DMS53 treated with DMSO at 0.1 percent for 48 hours (cell line): Measurements from ENCODE around the gene PCDHGA3.
"Not testable (repeated sequence)": the region's sequence is repeated elsewhere in the genome, so short reads cannot be mapped to it uniquely, and the experiment has no call there.

Source experiments
- DNase-seq: peaks from one replicate; lab custom pipeline; 2025; ENCODE audit not compliant: unreplicated experiment; lab: John Stamatoyannopoulos, UW

Gene PCDHGA3

DNA sequence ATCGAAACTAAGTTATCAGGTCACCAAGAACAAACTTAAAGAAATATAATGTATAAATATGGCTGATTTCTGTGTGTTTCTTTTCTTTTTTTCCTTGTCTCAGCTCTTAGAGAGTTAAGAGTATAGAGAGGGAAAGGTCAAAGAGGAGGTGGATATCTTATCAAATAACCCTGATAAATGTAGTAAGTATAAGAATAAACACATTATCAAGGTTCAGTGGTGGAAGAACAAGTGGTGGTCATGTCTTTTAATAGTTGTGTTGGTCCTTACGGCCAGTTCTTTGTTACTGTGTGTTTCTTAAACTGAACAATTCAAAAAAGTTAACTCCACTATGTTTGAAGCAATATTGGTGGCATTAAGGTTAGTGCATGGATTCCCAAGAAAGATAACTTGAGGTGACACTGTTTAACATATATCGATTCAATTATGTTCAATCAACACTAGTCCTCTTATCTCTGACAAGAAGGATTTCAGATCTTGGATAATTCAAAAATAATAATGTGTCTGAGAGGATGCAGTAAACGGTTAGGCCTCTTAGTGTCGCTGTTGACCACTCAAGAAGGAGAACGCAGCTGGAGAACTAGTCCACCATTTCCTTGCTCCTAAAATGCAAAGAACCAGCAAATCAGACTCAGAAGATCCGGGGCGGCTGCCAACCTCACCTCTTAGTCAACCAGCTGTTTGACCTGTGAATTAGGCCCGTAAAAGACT lies at the start of gene PCDHGA3:
Gene PCDHGA3 (plus strand): TSS at position 588 of the 711 bp plus-strand sequence. CDS start 205 bp downstream, outside the sequence.
- no peak for DNase-seq

DNA sequence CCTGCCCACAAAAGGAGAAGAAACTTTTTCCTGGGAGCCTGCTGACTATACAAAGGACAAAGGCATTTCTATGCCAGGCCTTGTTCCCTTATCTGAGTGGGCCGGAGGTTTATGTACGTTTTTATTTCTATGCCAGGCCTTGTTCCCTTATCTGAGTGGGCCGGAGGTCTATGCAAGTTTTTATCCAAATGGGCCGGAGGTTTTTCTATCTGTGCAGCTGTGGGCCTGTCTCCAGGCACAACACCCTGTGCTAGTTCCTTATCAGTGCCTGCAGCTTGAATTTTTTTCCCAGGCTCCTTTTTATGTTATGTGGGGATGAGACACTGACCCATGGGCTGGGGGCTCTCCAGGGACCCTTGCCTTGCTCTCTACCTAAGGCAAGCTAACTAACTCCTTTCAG lies 45.3 kb upstream of the PCDHGA3 start:
- no peak for DNase-seq

DNA sequence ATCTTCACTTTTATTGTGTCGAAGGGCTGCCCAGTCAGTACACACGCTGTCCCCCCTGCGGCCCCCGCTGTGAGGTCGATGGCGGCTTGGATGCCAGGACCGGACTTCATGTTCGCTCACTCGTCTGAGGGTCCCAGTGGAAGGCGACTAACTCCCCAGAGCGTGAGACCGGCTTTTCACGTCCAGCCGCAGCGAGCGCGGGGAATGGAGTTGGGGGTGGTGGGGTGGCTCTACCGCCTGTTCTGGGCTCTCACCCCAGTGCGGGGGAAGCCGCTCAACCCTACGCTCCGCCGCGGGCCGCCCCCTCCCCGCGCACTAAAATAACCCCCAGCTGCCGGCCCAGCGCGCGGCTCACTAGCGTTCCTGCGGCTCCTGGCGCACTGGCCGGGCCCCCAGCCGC lies 39.9 kb upstream of the PCDHGA3 start, which contains the start of gene SLC25A2:
Gene SLC25A2 (minus strand): TSS at position 294 of the 400 bp plus-strand sequence. CDS start 184 bp downstream, at position 110.
- DNase-seq, result no peak

DNA sequence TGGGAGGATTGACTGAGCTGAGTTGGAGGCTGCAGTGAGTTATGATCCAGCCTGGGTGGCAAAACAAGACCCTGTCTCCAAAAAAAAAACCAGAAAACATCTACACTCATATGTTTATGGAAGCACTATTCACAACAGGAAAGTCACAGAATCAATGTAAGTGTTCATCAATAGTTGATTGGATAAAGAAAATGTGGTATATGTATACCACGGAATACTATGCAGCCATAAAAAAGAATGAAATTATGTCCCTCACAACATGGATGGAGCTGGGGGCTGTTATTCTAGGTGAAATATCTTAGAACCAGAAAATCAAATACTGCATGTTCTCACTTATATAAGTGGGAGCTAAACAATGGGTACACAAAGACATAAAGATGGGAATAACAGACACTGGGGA lies 37.0 kb upstream of the PCDHGA3 start:
- DNase-seq, result no peak

DNA sequence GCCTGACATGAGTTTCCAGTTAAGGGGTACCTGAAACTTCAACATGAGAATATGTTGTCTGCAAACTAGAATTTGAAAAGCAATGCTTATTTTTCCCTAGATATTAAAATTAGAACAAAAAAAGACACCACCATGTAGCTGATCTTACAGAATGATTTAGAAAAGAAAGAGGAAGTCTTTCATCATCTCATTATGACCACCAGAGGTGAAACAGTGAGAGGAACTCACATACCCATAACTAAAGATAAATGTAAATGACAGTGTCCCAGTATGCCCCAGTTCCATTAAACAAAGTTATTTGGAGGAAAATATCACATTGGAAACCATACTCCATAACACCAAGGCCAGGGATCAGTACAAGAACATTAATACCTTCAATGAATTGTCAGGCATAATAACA lies 29.9 kb upstream of the PCDHGA3 start:
- no peak for DNase-seq

DNA sequence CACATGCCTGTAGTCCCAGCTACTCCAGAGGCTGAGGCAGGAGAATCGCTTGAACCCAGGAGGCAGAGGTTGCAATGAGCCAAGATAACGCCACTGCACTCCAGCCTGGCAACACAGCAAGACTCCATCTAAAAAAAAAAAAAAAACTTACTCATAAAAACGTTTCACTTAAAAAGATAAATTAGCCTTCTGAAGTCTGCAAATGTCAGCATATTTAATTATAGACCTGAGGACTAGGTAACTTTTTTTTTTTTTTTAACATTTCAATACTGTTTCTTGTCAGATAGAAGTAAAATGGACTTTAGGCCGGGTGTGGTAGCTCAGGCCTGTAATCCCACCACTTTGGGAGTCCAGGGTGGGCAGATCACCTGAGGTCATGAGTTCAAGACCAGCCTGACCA lies 26.7 kb upstream of the PCDHGA3 start:
- DNase-seq, result not testable (repeated sequence)

DNA sequence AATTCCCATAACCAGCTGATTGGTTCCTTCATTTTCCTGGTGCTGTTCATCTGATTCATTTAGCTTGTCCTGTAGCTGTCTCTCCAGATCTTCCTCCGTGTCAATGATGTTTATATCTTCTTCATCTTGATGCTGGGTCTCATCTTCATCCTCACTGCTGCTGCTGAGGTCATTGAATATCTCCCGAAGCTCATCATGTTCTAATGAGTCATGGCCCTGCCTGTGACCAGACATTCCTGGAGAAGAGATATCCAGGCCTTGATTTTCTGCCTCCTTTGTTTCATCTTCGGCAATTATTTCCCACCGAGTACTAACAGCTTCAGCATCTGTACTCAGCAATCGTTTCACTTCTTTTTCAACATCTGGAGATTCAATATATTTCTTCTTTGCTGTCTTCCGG lies 24.4 kb upstream of the PCDHGA3 start:
- DNase-seq, result no peak

DNA sequence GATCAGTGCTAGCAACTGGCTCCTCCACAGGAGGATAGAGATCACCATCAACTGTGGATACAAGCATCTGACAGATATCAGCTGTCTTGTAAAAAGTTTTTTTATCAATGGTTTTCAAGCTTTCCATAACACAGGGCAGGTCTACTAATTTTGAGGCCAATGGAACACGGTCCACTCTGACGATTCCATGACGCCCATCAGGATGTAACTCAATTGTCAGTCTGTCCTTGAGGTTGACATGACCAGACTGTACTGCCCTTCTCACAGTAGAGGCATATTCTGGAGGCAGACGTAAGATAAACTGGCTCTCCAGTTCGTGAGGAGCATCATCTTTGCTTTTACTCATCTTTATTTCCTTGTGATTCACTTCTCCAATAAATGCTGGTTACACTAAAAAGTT lies 23.9 kb upstream of the PCDHGA3 start:
- DNase-seq, result no peak

DNA sequence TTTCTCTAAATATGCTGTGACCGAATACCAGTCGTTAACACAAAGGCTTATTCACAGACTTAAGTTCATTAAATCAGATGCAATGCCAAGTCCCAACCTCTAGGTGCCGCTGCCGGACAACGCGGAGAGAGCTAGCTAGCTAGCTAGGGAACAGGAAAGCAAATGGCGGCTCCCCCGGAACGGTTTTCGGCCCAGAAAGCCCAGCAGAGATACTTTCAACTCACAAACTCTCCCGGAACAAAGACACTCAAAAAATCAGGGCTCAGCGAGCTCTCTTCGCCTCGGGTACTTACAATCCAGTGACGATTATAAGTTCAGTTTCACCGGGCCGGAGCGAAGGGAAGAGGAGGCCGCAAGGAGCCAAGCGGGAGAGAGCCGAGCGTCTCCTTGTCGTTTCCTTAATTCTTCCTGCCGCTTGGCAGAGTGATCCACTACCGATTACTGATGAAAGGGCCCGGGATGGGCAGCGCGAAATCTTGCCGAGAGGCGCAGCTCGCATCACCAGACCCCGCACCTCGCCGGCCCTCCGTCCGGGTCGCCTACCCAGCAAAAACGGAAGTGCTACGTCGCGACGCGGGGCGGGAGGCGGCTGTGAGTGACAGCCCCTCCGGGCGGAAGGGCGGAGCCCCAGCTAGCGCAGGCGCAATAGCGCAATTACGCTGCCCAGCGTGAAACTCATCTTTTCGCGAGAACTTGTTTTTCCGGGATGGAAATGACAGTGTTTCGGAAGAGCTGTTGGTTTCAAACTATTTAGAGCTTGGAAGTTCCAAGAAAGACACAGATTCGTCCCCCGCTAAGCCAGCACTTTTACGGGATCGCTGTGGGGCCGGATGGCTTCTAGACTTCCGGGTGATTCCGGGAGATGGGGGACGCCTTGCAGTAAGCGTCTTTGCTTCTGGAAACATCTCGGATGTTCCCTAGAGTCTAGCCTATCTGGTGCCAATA lies 23.1 kb upstream of the PCDHGA3 start, which contains the start of gene TAF7:
Gene TAF7 (minus strand): TSS at position 560 of the 945 bp plus-strand sequence. CDS start 740 bp downstream, outside the sequence.
- DNase-seq, result peak; percentile 87

DNA sequence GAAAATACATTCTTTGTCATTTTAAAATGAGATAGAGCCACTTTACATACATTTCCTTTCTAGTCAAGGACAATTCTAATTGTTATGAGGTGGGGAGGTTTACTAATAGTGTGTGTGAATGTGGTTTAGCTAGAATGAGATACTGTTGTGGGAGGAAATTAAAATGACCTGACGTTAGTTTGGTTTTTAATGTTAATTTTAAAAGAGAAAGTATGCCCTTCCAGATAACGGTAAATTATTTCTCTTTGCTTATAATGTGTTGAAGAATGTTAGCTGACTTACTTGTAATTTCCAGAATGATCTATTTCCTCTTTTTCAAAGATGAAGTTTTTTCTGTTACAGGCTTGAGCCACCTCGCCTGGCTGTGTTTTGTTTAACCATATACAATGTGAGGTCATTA lies 21.4 kb upstream of the PCDHGA3 start:
- no peak for DNase-seq

DNA sequence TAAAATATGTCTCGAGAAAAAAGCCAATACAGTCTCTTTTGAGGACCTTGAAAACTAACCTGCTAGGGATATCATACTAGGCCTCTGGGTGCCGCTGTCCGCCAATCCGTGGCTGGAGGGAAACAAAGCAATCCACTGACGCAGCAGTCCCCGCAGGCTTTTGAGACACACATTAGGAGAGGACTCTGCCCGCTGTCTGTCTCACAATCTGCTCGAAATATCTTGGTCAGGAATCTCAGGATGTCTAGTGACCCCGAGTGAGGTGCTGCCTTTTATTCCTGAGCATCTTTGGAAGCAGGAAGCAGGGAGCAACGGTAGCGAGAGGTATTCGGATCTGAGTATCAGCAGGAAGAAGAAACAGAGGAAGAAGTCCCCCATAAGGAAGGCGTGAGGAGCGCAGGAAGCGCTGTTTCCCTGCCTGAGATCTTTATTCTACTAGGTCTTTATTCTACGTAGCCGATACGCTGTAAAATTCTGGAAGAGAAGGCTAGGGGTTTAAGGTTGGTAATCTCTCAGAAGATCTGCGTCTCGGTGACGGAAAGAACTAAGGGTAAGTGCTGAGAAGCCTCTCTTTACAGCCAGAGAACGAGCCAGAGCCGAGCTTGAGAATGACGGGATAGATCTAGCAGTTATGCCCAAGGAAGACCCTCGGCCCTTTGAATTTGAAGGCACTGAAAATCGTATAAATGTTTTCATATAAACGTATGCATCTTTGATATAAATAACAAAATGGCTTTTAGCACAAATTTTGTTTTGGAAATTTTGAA lies 17.4 kb upstream of the PCDHGA3 start:
- DNase-seq, result peak; percentile 82

DNA sequence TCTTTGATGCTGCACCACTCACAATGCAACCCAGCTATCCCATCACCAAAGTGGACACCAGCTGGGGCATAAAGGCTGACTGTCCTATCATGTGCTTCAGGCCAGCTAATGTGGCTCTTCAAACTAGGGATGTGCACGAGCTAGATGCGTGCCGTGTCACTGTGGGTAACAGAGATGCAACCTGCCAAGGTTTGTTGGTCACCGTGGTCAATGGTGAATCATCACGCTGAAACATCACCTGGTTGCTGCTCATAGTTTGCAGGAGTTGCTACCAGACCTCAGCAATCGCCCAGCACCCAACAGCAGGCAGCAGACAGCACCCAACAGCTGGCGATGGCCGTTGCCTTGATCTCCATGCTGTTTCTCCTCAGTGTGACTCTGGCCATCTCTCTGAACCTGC lies 15.4 kb upstream of the PCDHGA3 start:
- no peak for DNase-seq

DNA sequence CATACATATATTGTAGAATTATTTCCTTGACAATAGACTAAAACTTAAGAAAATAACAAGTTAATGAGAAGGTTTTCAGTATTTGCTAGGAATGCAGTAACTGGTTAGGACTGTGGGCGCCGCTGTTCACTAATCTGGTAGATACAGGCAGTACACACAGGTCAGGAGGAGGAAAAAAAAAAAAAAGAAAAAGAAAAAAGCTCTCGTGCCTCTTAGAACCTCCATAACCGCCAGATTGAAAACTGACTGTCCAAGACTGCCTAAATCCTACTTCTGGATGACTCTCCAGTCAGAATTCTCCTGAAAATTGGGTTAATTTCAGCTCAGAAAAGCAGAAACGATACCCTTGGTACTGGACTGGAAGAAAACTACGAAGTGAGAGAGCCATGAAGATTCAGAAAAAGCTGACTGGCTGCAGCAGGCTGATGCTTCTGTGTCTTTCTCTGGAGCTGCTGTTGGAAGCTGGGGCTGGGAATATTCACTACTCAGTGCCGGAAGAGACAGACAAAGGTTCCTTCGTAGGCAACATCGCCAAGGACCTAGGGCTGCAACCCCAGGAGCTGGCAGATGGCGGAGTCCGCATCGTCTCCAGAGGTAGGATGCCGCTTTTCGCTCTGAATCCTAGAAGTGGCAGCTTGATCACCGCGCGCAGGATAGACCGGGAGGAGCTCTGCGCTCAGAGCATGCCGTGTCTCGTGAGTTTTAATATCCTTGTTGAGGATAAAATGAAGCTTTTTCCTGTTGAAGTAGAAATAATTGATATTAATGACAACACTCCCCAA lies 13.1 kb upstream of the PCDHGA3 start, which contains the start of gene PCDHGA1:
Gene PCDHGA1 (plus strand): TSS at position 216 of the 782 bp plus-strand sequence.
- peak; percentile 56 for DNase-seq

DNA sequence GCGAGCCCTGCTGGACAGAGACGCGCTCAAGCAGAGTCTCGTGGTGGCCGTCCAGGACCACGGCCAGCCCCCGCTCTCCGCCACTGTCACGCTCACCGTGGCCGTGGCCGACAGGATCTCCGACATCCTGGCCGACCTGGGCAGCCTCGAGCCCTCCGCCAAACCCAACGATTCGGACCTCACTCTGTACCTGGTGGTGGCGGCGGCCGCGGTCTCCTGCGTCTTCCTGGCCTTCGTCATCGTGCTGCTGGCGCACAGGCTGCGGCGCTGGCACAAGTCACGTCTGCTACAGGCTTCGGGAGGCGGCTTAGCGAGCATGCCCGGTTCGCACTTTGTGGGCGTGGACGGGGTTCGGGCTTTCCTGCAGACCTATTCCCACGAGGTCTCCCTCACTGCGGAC lies 11.1 kb upstream of the PCDHGA3 start:
- not testable (repeated sequence) for DNase-seq

DNA sequence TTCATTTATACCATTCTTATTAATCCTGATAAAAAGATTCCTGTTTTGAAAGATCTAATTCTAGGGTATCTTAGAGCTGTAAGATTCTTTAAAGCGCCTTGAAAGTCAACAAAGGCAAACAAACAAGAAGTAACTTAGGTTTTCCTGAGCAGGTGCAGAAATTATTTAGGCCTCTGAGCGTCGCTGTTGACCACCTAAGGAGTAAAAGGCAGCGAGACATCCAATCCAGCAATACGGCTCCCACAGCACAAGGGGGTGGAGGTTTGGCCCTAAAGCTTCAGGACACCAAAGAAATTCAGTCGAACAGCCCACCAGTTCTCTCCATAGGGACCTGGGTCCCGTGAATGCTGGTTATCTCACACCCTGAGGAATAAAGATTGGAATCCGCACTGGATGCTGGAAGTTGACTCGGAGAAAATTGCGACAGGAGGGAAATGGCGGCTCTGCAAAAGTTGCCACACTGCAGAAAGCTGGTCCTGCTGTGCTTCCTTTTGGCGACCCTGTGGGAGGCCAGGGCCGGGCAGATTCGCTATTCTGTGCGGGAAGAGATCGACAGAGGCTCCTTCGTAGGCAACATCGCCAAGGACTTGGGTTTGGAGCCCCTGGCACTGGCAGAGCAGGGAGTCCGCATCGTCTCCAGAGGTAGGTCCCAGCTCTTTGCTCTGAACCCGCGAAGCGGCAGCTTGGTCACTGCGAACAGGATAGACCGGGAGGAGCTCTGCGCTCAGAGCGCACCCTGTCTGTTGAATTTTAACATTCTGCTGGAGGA lies 4.9 kb upstream of the PCDHGA3 start, which contains the start of gene PCDHGA2:
Gene PCDHGA2 (plus strand): TSS at position 223 of the 769 bp plus-strand sequence.
- no peak for DNase-seq

DNA sequence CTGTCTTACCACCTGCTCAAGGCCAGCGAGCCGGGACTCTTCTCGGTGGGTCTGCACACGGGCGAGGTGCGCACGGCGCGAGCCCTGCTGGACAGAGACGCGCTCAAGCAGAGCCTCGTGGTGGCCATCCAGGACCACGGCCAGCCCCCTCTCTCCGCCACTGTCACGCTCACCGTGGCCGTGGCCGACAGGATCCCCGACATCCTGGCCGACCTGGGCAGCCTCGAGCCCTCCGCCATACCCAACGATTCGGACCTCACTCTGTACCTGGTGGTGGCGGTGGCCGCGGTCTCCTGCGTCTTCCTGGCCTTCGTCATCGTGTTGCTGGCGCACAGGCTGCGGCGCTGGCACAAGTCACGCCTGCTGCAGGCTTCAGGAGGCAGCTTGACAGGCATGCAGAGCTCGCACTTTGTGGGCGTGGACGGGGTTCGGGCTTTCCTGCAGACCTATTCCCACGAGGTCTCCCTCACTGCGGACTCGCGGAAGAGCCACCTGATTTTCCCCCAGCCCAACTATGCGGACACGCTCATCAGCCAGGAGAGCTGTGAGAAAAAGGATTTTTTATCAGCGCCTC lies 2.8 kb upstream of the PCDHGA3 start:
- not testable (repeated sequence) for DNase-seq

DNA sequence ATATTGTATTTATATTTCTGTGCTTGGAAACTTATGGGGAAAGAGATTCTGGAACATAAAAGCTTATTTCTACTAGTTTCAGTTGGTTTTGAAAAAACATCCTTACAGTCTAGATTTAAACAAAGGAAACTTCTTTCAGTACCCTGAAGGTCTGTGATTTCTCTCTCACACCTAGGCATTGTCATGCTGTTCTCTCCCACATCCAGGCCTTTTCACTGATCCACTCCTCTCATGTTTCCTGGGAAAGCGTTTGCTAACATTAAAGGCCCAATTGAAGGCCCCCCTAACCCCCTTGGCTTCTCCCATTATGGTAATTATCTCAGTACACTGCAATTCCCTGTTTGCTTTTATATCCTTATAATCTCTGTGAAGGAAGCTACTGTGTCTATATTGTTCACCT lies 856 bp upstream of the PCDHGA3 start:
- DNase-seq, result no peak

DNA sequence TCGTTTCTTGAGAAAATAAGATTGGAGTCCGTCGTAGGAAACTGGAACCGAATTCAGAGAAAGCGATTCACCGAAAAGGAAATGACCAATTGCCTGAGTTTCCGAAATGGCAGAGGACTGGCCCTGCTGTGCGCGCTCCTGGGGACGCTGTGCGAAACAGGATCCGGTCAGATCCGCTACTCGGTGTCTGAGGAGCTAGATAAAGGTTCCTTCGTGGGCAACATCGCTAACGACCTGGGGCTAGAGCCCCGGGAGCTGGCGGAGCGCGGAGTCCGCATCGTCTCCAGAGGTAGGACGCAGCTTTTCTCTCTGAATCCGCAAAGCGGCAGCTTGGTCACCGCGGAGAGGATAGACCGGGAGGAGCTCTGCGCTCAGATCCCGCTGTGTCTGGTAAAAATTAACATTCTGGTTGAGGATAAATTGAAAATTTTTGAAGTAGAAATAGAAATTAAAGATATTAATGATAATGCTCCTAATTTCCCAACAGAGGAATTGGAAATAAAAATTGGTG lies 379 bp downstream of the PCDHGA3 start:
- DNase-seq, result no peak

DNA sequence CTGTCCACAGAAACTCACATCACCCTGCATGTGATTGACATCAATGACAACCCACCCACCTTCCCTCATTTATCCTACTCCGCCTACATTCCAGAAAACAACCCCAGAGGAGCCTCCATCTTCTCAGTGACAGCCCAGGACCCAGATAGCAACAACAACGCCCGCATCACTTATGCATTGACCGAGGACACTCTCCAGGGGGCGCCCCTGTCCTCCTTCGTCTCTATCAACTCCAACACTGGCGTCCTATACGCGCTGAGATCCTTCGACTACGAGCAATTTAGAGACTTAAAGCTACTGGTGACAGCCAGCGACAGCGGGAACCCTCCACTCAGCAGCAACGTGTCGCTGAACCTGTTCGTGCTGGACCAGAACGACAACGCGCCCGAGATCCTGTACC lies 1.7 kb downstream of the PCDHGA3 start:
- DNase-seq, result no peak
